K562 (cell line): ENCODE results near the gene WWTR1.

ENCODE experiments used
- CTCF ChIP-seq, 3 experiments: IDR thresholded peaks in 2 of 3; conservative IDR thresholded peaks in 1 of 3; 2 replicates each; pipeline ENCODE4 v1.5.1; 2011 to 2012; ENCODE audit warnings: low read length in 3 of 3, mild to moderate bottlenecking in 3 of 3, control low read depth in 2 of 3, improper control_type of control experiment in 1 of 3, inconsistent platforms in 1 of 3, low read depth in 1 of 3, mixed read lengths in 1 of 3, moderate library complexity in 1 of 3; ENCODE audit not compliant: insufficient read depth in 2 of 3
- DNMT1 ChIP-seq: fragments of 450-650 bp; IDR thresholded peaks from 2 replicates; pipeline ENCODE4 v1.6.1; 2016; ENCODE audit warnings: antibody characterized with exemption, mild to moderate bottlenecking
- FOXP1 ChIP-seq: sonication (generic); formaldehyde crosslinking; IDR thresholded peaks from 2 replicates; pipeline ENCODE4 v1.8.0; 2022; ENCODE audit warnings: mild to moderate bottlenecking, missing genetic modification reagents
- IRF1 ChIP-seq: sonication (generic); formaldehyde crosslinking; IDR thresholded peaks from 2 replicates; pipeline ENCODE4 v1.8.0; 2022; ENCODE audit warnings: missing genetic modification reagents, mild to moderate bottlenecking, borderline replicate concordance
- JUNB ChIP-seq: fragments of 450-650 bp; formaldehyde crosslinking; conservative IDR thresholded peaks from 2 replicates; pipeline ENCODE4 v1.4.0; 2020; ENCODE audit warnings: mild to moderate bottlenecking
- MEF2D ChIP-seq: conservative IDR thresholded peaks from 2 replicates; pipeline ENCODE4 v1.6.1; 2016; ENCODE audit warnings: low read depth, missing genetic modification characterization, missing compliant biosample characterization
- NBN ChIP-seq: fragments of 450-650 bp; IDR thresholded peaks from 2 replicates; pipeline ENCODE4 v1.6.1; 2016; ENCODE audit warnings: low read depth, mild to moderate bottlenecking
- POLR2A ChIP-seq: fragments of 450-650 bp; conservative IDR thresholded peaks from 2 replicates; pipeline ENCODE4 v1.6.1; 2016
- SRF ChIP-seq, 2 experiments: fragments of 250-450, 450-650 bp in 1 of 2; sonication (Bioruptor Pico) in 1 of 2; sonication (generic) in 1 of 2; formaldehyde crosslinking; IDR thresholded peaks; 2 replicates each; pipeline versions ENCODE4 v1.5.0 to v1.5.1; 2020 to 2022; ENCODE audit warnings: mild to moderate bottlenecking in 1 of 2, missing genetic modification reagents in 1 of 2
- TBL1XR1 ChIP-seq, 2 experiments: IDR thresholded peaks; 2 replicates each; pipeline ENCODE4 v1.6.1; 2012; ENCODE audit warnings: improper control_type of control experiment in 2 of 2, low read length in 2 of 2, mild to moderate bottlenecking in 1 of 2
- ZFP91 ChIP-seq: sonication (generic); formaldehyde crosslinking; IDR thresholded peaks from 2 replicates; pipeline ENCODE4 v1.8.0; 2022; ENCODE audit warnings: mild to moderate bottlenecking, missing genetic modification reagents
- ZNF280A ChIP-seq: fragments of 450-650 bp; IDR thresholded peaks from 2 replicates; pipeline ENCODE4 v1.6.1; 2018; ENCODE audit warnings: mild to moderate bottlenecking, low read depth; ENCODE audit not compliant: partially characterized antibody
- ZNF592 ChIP-seq: fragments of 450-650 bp; IDR thresholded peaks from 2 replicates; pipeline ENCODE4 v1.6.1; 2017; ENCODE audit warnings: antibody characterized with exemption, mild to moderate bottlenecking

- TF ChIP-seq CTCF (IDR thresholded peaks at IDR 0.05 in 2 of 3, conservative IDR thresholded peaks at IDR 0.05 in 1 of 3; ENCODE audit: insufficient read depth in 2 of 3, low read depth in 1 of 3, low read length in 3 of 3) (no peak), POLR2A (no peak), JUNB (no peak), DNMT1 (no peak), ZNF280A (no peak), IRF1 (CRISPR knock-in tag) (no peak), ZNF592 (no peak), TBL1XR1 (IDR thresholded peaks at IDR 0.05; ENCODE audit: low read length in 2 of 2) (no peak), ZFP91 (no peak), SRF (CRISPR knock-in tag; IDR thresholded peaks at IDR 0.05) (no peak), FOXP1 (no peak), NBN (no peak), MEF2D (tag) (no peak)
Observed at GRCh38 chr3:149510480-149510879, 147.3 kb downstream of the WWTR1 start.
